Measurements from ENCODE around the gene LILRA5.
"Not testable (repeated sequence)": the region's sequence is repeated elsewhere in the genome, so short reads cannot be mapped to it uniquely, and the experiment has no call there.

The LILRA5 gene

GRCh38 chr19:54271587-54271986, 41.4 kb downstream of the LILRA5 start:
- DNase-seq, result not testable (repeated sequence)

- no peak for DNase-seq
Observed at GRCh38 chr19:54271106-54271505, 41.9 kb downstream of the LILRA5 start.

GRCh38 chr19:54268936-54269335, 44.0 kb downstream of the LILRA5 start:
- DNase-seq, result no peak

- DNase-seq, result peak; percentile 63
Observed at GRCh38 chr19:54266133-54266532, 46.8 kb downstream of the LILRA5 start.

- no peak for DNase-seq
Observed at GRCh38 chr19:54262470-54262869, 50.5 kb downstream of the LILRA5 start.

GRCh38 chr19:54262066-54262465, 50.9 kb downstream of the LILRA5 start:
- DNase-seq, result no peak

GRCh38 chr19:54257116-54257480, 55.9 kb downstream of the LILRA5 start, which contains the start of gene LILRB5:
LILRB5 (minus strand) TSS chr19:54257273; CDS start chr19:54257193, 80 bp downstream.
- no peak for DNase-seq
